Testis (tissue), 3 donors: Measurements from ENCODE around the gene AATF. TPM values are rescaled to one million over a fixed set of nuclear protein-coding genes. Genes with fewer than 3 reads are reported as not detected.
"Not testable (repeated sequence)": the region's sequence is repeated elsewhere in the genome, so short reads cannot be mapped to it uniquely, and the experiment has no call there.

Experiments used
- DNase-seq: peaks from one replicate; pipeline ENCODE4 v3.0.0-alpha.2; 2019
- H3K27ac ChIP-seq, 2 donors: fragments of 200-600 bp; sonication (generic); one replicate each; pipeline ENCODE4 v1.5.1; 2019
- H3K27me3 ChIP-seq: fragments of 200-600 bp; sonication (generic); one replicate; pipeline ENCODE4 v1.5.1; 2019
- H3K36me3 ChIP-seq: fragments of 200-600 bp; sonication (generic); one replicate; pipeline ENCODE4 v1.5.1; 2017; ENCODE audit warnings: low read depth; ENCODE audit errors: missing control alignments
- H3K4me1 ChIP-seq: fragments of 200-600 bp; sonication (generic); one replicate; pipeline ENCODE4 v1.5.1; 2019
- H3K4me3 ChIP-seq, 2 donors: fragments of 200-600 bp; sonication (generic); one replicate each; pipeline ENCODE4 v1.5.1; 2017 to 2019
- H3K9me3 ChIP-seq: fragments of 200-600 bp; sonication (generic); one replicate; pipeline ENCODE4 v1.5.1; 2017
- CTCF ChIP-seq, 3 experiments: fragments of 450-650 bp in 2 of 3; fragments of 200-600 bp in 1 of 3; sonication (generic) in 1 of 3; IDR thresholded peaks; one replicate each; pipeline ENCODE4 v1.5.1; 2016 to 2019; ENCODE audit warnings: antibody characterized with exemption in 3 of 3, mild to moderate bottlenecking in 2 of 3, moderate library complexity in 1 of 3
- POLR2A ChIP-seq: fragments of 450-650 bp; IDR thresholded peaks from one replicate; pipeline ENCODE4 v1.6.1; 2017; ENCODE audit warnings: antibody characterized with exemption, mild to moderate bottlenecking, moderate library complexity
- WGBS, 2 donors: methylation state at CpG; one replicate each; pipeline ENCODE4 v1.1.5; 2018; 5-methylcytosine and 5-hydroxymethylcytosine counted together
- intact Hi-C: fragments of 100-400 bp; cut with DNase I; formaldehyde crosslinking; loops from one replicate; pipeline ENCODE4 v1.15.1; 2023; ENCODE audit warnings: low total_unique reads
- polyA plus RNA-seq: library from polyadenylated mRNA; stranded (reverse); fragments of 350-450 nt; fragmentation: Illumina TruSeq; extraction: RNeasy Lipid Tissue Mini Kit (QIAGEN cat#74804); gene quantifications from one replicate; pipeline ENCODE4 v1.2.3, GENCODE V29; 2014; ENCODE audit warnings: low read depth, low replicate concordance; ENCODE audit not compliant: insufficient read depth
- total RNA-seq, 2 donors: library from RNA; depleted of rRNA; stranded (reverse); fragments of >200 nt; gene quantifications; one replicate each; pipeline ENCODE4 v1.2.3, GENCODE V29; 2016

AATF gene
- total and polyA plus RNA-seq, 3 donors from 2014 or later = 38.7 to 57.9 (median 39.5) TPM

GRCh38 chr17:37066322-37067255 is 117.8 kb downstream of the AATF start:
- WGBS, 2 donors = 73 to 82% methylated on average over 21 to 25 of the region's 25 CpGs
- Histone ChIP-seq H3K4me3 (no peak overlapping the region), H3K9me3 (no peaks in the 10 kb centered on the region), H3K27me3 (no peaks in the 10 kb centered on the region), H3K4me1 (peaks cover 6% of the 10 kb centered on the region), H3K27ac (no peak overlapping the region), H3K36me3 (no peaks in the 10 kb centered on the region)
- TF ChIP-seq POLR2A (no peak), CTCF (IDR thresholded peaks at IDR 0.05) (no peak)
- DNase-seq = no peak
- intact Hi-C loops = no loop called here

GRCh38 chr17:37067555-37068111 is 118.9 kb downstream of the AATF start:
- H3K4me1 ChIP-seq = peaks cover 6% of the 10 kb centered on the region
- no peaks in the 10 kb centered on the region for H3K27me3 ChIP-seq
- intact Hi-C loops = no loop called here
- H3K9me3 ChIP-seq = no peaks in the 10 kb centered on the region
- no peak overlapping the region for H3K4me3 ChIP-seq
- DNase-seq = no peak
- no peaks in the 10 kb centered on the region for H3K36me3 ChIP-seq
- 74 to 82% methylated on average over 12 to 13 of the region's 13 CpGs for WGBS, 2 donors
- no peak for TF ChIP-seq POLR2A
- TF ChIP-seq CTCF (IDR thresholded peaks at IDR 0.05) = no peak
- H3K27ac ChIP-seq = no peak overlapping the region

- H3K27me3 ChIP-seq = no peaks in the 10 kb centered on the region
- no peak overlapping the region for H3K4me3 ChIP-seq
- no peaks in the 10 kb centered on the region for H3K36me3 ChIP-seq
- TF ChIP-seq POLR2A (no peak), CTCF (IDR thresholded peaks at IDR 0.05) (no peak)
- DNase-seq = no peak
- H3K9me3 ChIP-seq = no peaks in the 10 kb centered on the region
- WGBS, 2 donors = 54 to 57% methylated on average over 10 of the region's 10 CpGs
- H3K4me1 ChIP-seq = peaks cover 6% of the 10 kb centered on the region
- intact Hi-C loops = no loop called here
- H3K27ac ChIP-seq = no peak overlapping the region
Observed at GRCh38 chr17:37068266-37068665, 119.5 kb downstream of the AATF start.

- no peak overlapping the region for H3K4me3 ChIP-seq
- intact Hi-C loops = no loop called here
- H3K36me3 ChIP-seq = no peaks in the 10 kb centered on the region
- no peaks in the 10 kb centered on the region for H3K27me3 ChIP-seq
- H3K9me3 ChIP-seq = no peaks in the 10 kb centered on the region
- H3K27ac ChIP-seq = no peak overlapping the region
- no peak for TF ChIP-seq POLR2A
- TF ChIP-seq CTCF (IDR thresholded peaks at IDR 0.05) = no peak
- WGBS, 2 donors = 88 to 90% methylated on average over 3 of the region's 3 CpGs
- no peak for DNase-seq
- peaks cover 5% of the 10 kb centered on the region for H3K4me1 ChIP-seq
Observed at GRCh38 chr17:37069087-37069486, 120.3 kb downstream of the AATF start.

- H3K9me3 ChIP-seq, H3K36me3 ChIP-seq, H3K4me1 ChIP-seq, DNase-seq, H3K27me3 ChIP-seq, H3K4me3 ChIP-seq, H3K27ac ChIP-seq, intact Hi-C loops: not testable (repeated sequence)
- 77 to 84% methylated on average over 3 of the region's 3 CpGs for WGBS, 2 donors
Observed at GRCh38 chr17:37073464-37073863, 124.7 kb downstream of the AATF start.
